GM10266 (cell line): ENCODE data around the gene TRPV3.
A peak's percentile ranks its signal among the peaks of the same experiment; 100 is the strongest.

Experiments
- DNase-seq: peaks from one replicate; pipeline ENCODE4 v3.0.0; 2012; ENCODE audit errors: extremely low spot score
- TF ChIP-seq, protein P1 (sequence below): IDR thresholded peaks from 2 replicates; pipeline ENCODE4 v1.5.1; 2012; ENCODE audit warnings: mild to moderate bottlenecking, low read depth; ENCODE audit not compliant: control insufficient read depth, insufficient read depth; ENCODE audit errors: missing control alignments

Gene TRPV3

DNA sequence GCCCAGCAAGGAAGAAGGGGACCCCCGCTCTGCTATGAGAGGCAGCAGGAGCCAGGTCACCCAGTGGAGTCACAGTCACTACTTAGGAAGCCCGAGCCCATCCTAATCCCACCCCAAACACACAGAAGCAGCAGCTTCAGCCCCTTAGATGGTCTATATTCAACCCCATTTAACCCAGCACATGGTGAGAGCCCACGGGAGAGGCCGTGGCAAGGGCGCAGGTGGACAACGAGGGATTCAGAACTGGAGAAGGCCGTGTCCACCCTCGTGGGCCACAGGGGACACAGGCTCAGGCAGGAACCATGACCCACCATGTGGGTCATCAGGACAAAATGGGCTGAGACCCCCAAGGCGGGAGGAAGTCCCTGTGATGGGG is 1.6 kb upstream of the TRPV3 start:
- no peak for DNase-seq
- TF ChIP-seq, protein P1, sequence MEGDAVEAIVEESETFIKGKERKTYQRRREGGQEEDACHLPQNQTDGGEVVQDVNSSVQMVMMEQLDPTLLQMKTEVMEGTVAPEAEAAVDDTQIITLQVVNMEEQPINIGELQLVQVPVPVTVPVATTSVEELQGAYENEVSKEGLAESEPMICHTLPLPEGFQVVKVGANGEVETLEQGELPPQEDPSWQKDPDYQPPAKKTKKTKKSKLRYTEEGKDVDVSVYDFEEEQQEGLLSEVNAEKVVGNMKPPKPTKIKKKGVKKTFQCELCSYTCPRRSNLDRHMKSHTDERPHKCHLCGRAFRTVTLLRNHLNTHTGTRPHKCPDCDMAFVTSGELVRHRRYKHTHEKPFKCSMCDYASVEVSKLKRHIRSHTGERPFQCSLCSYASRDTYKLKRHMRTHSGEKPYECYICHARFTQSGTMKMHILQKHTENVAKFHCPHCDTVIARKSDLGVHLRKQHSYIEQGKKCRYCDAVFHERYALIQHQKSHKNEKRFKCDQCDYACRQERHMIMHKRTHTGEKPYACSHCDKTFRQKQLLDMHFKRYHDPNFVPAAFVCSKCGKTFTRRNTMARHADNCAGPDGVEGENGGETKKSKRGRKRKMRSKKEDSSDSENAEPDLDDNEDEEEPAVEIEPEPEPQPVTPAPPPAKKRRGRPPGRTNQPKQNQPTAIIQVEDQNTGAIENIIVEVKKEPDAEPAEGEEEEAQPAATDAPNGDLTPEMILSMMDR: no peak

DNA sequence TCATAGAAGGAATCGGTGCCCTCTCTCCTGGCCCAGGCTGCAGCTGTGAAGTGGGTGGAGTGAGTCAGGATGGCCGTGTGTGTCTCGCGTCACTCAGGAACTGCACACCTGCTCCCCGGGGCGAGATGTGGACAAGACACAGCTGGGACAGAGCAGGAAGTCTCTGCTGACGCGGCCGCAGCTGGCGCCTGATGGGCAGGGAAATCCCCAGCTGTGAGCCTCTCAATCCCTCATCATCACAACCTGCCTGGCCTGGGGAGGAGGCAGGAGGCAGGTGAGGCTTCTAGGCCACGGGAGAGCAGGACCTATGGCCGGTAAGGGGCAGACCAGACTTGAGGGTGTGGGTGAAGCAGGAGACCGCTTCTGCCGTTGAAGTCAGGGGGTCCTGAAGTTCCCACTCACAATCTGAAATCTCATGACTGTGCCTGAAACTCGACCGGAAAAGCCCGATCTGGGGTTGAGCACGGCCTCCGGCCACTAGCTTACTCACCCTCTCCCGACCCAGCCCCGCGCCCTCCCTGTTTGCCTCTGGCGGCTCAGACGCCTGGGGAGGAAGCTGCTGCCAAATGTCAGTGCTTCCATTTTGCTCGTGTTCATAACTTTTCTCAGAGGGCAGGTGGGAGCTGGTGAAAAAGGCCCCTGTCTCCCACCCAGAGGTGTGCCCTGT is 1.1 kb upstream of the TRPV3 start:
- peak; percentile 91 for DNase-seq
- TF ChIP-seq, protein P1: peak; percentile 4

DNA sequence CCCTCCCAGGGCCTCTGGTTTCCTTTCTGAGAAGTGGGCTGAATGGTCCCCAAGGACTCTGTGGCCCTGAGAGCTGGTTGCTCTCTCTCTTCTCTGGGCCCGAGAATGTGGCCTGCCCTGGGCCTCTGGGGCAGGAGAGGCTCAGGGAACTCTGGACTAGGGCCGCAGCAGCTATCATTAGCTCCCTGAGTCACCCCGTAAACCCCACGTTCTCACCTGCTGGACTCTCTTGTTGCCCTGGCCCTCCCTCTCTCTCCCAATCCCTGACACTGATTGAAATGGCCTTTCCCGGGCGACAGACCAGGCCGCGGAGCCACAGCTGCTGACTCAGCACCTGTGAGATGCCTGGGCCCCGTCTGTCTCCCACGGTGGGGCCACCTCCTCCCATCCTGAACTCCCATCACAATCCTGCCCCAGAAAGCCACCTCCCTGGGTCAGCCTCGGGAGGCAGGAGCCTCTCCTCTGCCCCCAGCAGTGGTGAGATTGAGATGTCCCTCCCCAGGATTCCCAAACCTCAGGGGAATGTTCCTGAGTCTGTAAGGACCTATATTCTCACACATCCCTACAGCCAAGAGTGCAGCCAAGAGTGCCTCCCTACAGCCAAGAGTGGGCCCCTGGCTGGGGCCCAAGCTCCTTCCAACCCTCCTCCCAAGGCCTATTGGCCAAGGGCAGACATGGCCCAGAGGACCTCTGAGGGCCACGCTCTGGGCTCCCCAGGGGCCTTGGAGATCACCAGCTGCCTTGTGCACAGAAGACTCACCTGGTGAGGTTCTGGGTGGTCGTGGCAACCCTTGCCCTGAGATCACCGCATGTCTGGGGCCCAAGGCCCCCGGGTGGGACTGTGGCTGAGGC is 470 bp downstream of the TRPV3 start:
- DNase-seq: no peak
- TF ChIP-seq, protein P1: no peak

GRCh38 chr17:3556239-3556915 is 1.2 kb downstream of the TRPV3 start:
- no peak for DNase-seq
- TF ChIP-seq, protein P1: no peak

GRCh38 chr17:3555189-3555796 is 2.3 kb downstream of the TRPV3 start:
- no peak for DNase-seq
- TF ChIP-seq, protein P1: no peak

GRCh38 chr17:3554440-3554839 is 3.2 kb downstream of the TRPV3 start:
- TF ChIP-seq, protein P1: no peak
- DNase-seq: no peak
